ENCODE data around the gene THOC2.

DNA sequence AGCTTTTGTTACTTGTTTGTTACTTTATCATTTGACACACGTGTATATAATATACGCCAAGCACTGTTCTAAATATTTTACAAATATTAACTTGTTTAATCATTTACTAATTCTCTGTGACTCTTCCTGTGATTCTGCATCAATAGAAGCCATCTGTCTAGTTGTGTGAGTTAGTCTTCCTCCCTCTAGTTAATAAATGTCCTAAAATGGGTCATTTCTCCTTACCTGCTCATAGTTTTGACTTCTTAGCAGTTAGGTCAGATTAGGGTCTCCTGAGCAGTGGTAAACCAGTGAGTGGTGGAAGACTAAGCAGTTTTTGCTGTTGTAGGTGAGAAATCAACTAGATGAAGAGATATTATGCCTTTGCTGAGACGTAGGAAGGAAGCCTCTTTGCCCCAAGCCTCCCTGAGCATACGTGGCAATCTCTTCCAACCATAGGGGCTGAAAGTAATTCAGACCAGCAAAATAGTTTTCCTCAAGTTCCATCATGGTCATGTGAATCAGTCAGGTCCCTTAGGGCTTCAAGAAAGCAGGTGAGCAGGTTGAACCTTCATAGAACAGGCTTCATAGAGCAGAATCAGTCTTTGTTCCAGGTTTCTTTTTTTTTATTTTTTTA is 38.7 kb upstream of the THOC2 start:
- TF ChIP-seq CTCF (IDR thresholded peaks at IDR 0.05) (no peak), POLR2A (IDR thresholded peaks at IDR 0.05) (no peak)

All from heart left ventricle (tissue), 13 donors.